ENCODE data around the gene RABGAP1L. TPM values are rescaled to one million over a fixed set of nuclear protein-coding genes. Genes with fewer than 3 reads are reported as not detected.

Gene RABGAP1L
- total and polyA plus RNA-seq, 4 donors = 4.8 to 53.5 (median 18.8) TPM

DNA sequence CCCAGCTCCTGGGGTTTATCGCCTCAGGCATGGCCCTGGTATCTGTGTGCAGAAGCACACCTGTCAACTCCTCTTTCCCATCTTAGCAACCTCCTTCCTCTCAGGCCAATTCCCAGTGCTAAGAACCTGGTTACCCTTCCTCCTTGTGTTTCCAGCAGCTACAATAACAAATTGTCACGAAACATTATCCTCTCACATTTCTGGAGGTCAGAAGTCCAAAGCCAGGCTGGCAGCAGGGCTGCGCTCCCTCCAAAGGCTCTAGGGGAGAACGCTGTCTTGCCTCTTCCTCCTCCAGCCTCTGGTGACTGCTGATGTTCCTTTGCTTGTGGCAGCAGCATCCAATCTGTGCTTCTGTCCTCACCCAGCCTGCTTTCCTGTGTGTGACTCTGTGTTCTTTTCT lies 874.6 kb downstream of the RABGAP1L start:
- Histone ChIP-seq H3K27ac (ENCODE audit: low read depth in 1 of 2, low read length in 2 of 2) (no peak overlapping the region), H3K9ac (ENCODE audit: low read depth in 1 of 2, low read length in 2 of 2) (no peak overlapping the region), H3K4me1 (ENCODE audit: control insufficient read depth in 4 of 4, insufficient read depth in 4 of 4, low read length in 3 of 4) (peaks cover 0 to 2% (median 0%) of the 10 kb centered on the region in 4 donors), H3K36me3 (ENCODE audit: control insufficient read depth in 4 of 4, insufficient read depth in 3 of 4, low read depth in 1 of 4, low read length in 3 of 4) (no peaks in the 10 kb centered on the region), H3K27me3 (ENCODE audit: control insufficient read depth in 4 of 4, insufficient read depth in 4 of 4, low read length in 3 of 4) (no peaks in the 10 kb centered on the region), H3K9me3 (ENCODE audit: control insufficient read depth in 4 of 4, low read length in 3 of 4) (no peaks in the 10 kb centered on the region), H3K4me3 (ENCODE audit: low read depth in 1 of 3, low read length in 3 of 3) (no peak overlapping the region)
- TF ChIP-seq, protein P1, sequence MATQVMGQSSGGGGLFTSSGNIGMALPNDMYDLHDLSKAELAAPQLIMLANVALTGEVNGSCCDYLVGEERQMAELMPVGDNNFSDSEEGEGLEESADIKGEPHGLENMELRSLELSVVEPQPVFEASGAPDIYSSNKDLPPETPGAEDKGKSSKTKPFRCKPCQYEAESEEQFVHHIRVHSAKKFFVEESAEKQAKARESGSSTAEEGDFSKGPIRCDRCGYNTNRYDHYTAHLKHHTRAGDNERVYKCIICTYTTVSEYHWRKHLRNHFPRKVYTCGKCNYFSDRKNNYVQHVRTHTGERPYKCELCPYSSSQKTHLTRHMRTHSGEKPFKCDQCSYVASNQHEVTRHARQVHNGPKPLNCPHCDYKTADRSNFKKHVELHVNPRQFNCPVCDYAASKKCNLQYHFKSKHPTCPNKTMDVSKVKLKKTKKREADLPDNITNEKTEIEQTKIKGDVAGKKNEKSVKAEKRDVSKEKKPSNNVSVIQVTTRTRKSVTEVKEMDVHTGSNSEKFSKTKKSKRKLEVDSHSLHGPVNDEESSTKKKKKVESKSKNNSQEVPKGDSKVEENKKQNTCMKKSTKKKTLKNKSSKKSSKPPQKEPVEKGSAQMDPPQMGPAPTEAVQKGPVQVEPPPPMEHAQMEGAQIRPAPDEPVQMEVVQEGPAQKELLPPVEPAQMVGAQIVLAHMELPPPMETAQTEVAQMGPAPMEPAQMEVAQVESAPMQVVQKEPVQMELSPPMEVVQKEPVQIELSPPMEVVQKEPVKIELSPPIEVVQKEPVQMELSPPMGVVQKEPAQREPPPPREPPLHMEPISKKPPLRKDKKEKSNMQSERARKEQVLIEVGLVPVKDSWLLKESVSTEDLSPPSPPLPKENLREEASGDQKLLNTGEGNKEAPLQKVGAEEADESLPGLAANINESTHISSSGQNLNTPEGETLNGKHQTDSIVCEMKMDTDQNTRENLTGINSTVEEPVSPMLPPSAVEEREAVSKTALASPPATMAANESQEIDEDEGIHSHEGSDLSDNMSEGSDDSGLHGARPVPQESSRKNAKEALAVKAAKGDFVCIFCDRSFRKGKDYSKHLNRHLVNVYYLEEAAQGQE (IDR thresholded peaks at IDR 0.05) = no peak
- no peak for TF ChIP-seq FOXA1 (IDR thresholded peaks at IDR 0.05)
- no peak for TF ChIP-seq GABPA (IDR thresholded peaks at IDR 0.05 in 1 of 2, conservative IDR thresholded peaks at IDR 0.05 in 1 of 2)
- no peak for TF ChIP-seq JUND (IDR thresholded peaks at IDR 0.05)
- TF ChIP-seq EGR1 (IDR thresholded peaks at IDR 0.05; ENCODE audit: low read depth in 2 of 2) = no peak
- TF ChIP-seq YY1 (IDR thresholded peaks at IDR 0.05) = no peak
- TF ChIP-seq HNF4G (IDR thresholded peaks at IDR 0.05) = no peak
- TF ChIP-seq RAD21 (IDR thresholded peaks at IDR 0.05) = no peak
- no peak for TF ChIP-seq NR2F2 (IDR thresholded peaks at IDR 0.05)
- TF ChIP-seq SP1 (IDR thresholded peaks at IDR 0.05) = no peak
- TF ChIP-seq ATF3 (IDR thresholded peaks at IDR 0.05) = no peak
- no peak for TF ChIP-seq FOXA2 (IDR thresholded peaks at IDR 0.05)
- no peak for TF ChIP-seq CTCF (IDR thresholded peaks at IDR 0.05; ENCODE audit: low read depth, low read length, missing input control)
- TF ChIP-seq MAX (IDR thresholded peaks at IDR 0.05) = no peak
- no peak for TF ChIP-seq TAF1 (conservative IDR thresholded peaks at IDR 0.05)
- no peak for DNase-seq (ENCODE audit: low spot score)
- 87% methylated on average over 4 of the region's 4 CpGs for WGBS

DNA sequence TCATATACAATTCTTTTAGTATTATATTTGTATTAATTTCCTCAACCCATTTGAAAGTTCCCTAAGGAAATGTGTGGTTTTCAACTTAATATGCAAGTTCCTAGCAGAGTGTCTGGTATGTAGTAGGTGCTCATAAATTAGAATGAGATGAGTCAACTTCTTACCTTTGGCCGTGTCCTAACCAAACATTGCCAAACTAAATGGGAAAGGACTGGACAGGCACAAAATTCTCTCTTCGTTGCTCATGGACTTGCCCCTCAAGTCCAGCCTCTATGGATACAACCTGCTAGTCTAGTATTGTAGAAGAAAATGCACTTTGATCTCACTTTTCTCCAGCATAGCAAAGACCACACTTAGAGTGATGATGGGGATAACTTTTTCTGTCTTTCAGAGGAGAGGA lies 875.5 kb downstream of the RABGAP1L start:
- DNase-seq (ENCODE audit: low spot score) = no peak
- no peaks in the 10 kb centered on the region for H3K9me3 ChIP-seq (ENCODE audit: control insufficient read depth in 4 of 4, low read length in 3 of 4)
- WGBS = 41% methylated on average over 2 of the region's 2 CpGs
- H3K27ac ChIP-seq (ENCODE audit: low read depth in 1 of 2, low read length in 2 of 2) = no peak overlapping the region
- no peak overlapping the region for H3K9ac ChIP-seq (ENCODE audit: low read depth in 1 of 2, low read length in 2 of 2)
- no peaks in the 10 kb centered on the region for H3K4me1 ChIP-seq (ENCODE audit: control insufficient read depth in 4 of 4, insufficient read depth in 4 of 4, low read length in 3 of 4)
- H3K4me3 ChIP-seq (ENCODE audit: low read depth in 1 of 3, low read length in 3 of 3) = no peak overlapping the region
- H3K36me3 ChIP-seq (ENCODE audit: control insufficient read depth in 4 of 4, insufficient read depth in 3 of 4, low read depth in 1 of 4, low read length in 3 of 4) = no peaks in the 10 kb centered on the region
- H3K27me3 ChIP-seq (ENCODE audit: control insufficient read depth in 4 of 4, insufficient read depth in 4 of 4, low read length in 3 of 4) = no peaks in the 10 kb centered on the region
- TF ChIP-seq HNF4A (conservative IDR thresholded peaks at IDR 0.05) (no peak), NR2F2 (IDR thresholded peaks at IDR 0.05) (no peak), RAD21 (IDR thresholded peaks at IDR 0.05) (no peak), FOXA2 (IDR thresholded peaks at IDR 0.05) (no peak), CTCF (IDR thresholded peaks at IDR 0.05; ENCODE audit: low read depth, low read length, missing input control) (no peak), FOXA1 (IDR thresholded peaks at IDR 0.05) (no peak), MAX (IDR thresholded peaks at IDR 0.05) (no peak), EGR1 (IDR thresholded peaks at IDR 0.05; ENCODE audit: low read depth in 2 of 2) (no peak), RXRA (IDR thresholded peaks at IDR 0.05) (no peak), SP1 (IDR thresholded peaks at IDR 0.05) (no peak)
- TF ChIP-seq, protein P2, sequence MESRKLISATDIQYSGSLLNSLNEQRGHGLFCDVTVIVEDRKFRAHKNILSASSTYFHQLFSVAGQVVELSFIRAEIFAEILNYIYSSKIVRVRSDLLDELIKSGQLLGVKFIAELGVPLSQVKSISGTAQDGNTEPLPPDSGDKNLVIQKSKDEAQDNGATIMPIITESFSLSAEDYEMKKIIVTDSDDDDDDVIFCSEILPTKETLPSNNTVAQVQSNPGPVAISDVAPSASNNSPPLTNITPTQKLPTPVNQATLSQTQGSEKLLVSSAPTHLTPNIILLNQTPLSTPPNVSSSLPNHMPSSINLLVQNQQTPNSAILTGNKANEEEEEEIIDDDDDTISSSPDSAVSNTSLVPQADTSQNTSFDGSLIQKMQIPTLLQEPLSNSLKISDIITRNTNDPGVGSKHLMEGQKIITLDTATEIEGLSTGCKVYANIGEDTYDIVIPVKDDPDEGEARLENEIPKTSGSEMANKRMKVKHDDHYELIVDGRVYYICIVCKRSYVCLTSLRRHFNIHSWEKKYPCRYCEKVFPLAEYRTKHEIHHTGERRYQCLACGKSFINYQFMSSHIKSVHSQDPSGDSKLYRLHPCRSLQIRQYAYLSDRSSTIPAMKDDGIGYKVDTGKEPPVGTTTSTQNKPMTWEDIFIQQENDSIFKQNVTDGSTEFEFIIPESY (IDR thresholded peaks at IDR 0.05) = no peak
- TF ChIP-seq, protein P1 (IDR thresholded peaks at IDR 0.05) = no peak

Data from liver (tissue), 9 donors.